Measurements from ENCODE around the gene STAC2.

DNA sequence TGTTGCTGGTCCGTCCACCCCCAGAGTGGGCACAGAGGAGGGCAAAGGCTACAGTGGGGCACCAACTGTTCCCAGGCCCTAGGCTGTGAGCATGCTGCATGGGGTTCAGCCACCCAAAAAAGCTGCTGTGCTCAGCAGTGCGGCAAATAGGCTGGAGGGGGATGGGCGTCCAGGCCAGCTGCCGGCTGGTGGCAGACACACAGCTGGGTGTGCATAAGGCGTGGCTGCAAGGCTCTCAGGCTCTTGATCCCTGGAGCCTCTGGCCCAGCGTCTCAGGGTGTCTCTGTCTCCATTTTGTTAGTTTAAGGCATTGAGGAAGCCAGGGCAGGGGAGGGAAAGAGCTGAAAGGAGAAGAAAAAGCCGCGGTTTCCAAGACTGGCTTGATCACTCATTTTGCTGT is 16.9 kb downstream of the STAC2 start:
- TF ChIP-seq, protein P1, sequence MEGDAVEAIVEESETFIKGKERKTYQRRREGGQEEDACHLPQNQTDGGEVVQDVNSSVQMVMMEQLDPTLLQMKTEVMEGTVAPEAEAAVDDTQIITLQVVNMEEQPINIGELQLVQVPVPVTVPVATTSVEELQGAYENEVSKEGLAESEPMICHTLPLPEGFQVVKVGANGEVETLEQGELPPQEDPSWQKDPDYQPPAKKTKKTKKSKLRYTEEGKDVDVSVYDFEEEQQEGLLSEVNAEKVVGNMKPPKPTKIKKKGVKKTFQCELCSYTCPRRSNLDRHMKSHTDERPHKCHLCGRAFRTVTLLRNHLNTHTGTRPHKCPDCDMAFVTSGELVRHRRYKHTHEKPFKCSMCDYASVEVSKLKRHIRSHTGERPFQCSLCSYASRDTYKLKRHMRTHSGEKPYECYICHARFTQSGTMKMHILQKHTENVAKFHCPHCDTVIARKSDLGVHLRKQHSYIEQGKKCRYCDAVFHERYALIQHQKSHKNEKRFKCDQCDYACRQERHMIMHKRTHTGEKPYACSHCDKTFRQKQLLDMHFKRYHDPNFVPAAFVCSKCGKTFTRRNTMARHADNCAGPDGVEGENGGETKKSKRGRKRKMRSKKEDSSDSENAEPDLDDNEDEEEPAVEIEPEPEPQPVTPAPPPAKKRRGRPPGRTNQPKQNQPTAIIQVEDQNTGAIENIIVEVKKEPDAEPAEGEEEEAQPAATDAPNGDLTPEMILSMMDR (conservative IDR thresholded peaks at IDR 0.05; ENCODE audit: low read depth, low read length) = no peak
- TF ChIP-seq EZH2 (IDR thresholded peaks at IDR 0.05; ENCODE audit: borderline replicate concordance, low read depth, low read length, poor library complexity, severe bottlenecking) = no peak
